Activated CD4-positive, alpha-beta T cell treated with anti-CD3 and anti-CD28 coated beads, Interleukin-10, Interleukin-2, amounts not matched to agents 100 ng/mL and 50 ng/mL, durations not matched to agents 16 hours and 8 hours (primary cell): ENCODE data around the gene SYT7.
"Not testable (repeated sequence)": the region's sequence is repeated elsewhere in the genome, so short reads cannot be mapped to it uniquely, and the experiment has no call there.

Experiments used
- DNase-seq: peaks from one replicate; pipeline ENCODE4 v3.0.0-alpha.2; 2020

SYT7 gene

DNA sequence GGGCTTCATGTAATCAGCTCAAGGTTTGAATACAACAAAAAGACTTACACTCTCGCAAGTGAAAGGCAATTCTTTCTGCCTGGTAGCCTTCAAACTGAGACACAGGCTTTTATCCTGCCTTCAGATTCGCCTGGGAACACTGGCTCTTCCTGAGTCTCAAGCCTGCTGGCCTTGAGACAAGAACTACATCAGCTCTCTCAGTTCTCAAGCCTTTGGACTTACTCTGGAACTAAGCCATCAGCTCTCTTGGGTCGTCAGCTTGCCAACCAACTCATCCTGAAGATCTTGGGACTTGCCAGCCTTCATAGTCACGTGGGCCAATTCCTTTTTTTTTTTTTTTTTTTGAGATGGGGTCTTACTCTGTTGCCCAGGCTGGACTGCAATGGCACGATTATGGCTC is 108.0 kb downstream of the SYT7 start:
- DNase-seq = no peak

DNA sequence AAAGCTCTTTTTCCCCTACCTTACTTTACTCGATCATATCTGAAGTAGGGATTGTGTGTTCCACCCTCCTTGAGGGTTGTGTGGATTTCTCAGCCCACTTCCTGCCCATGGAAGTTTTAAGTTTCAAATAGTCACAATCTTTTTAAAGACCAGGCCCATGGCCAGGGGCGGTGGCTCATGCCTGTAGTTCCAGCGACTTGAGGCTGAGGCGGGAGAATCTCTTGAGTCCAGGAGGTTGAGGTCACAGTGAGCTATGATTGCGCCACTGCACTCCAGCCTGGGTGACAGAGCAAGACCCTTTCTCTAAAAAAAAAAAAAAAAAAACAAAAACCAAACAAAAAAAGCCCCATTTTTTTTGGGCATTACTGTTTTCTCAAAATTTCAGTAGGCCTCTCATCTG is 108.6 kb downstream of the SYT7 start:
- DNase-seq = no peak

DNA sequence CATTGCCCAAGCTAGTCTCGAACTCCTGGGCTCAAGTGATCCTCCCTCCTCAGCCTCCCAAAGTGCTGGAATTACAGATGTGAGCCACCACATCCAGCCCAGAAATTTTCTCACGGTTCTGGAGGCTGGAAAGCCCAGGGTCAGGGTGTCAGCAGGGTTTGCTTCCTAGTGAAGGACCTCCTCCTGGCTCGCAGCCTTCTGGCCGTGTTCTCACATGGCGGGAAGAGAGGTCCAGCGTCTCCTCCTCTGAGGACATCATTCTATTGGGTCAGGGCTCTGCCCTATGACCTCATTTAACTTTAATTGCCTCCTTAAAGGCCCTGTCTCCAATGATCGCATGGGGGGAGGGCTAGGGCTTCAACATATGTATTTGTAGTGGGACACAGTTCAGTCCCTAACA is 112.9 kb downstream of the SYT7 start:
- DNase-seq = no peak

DNA sequence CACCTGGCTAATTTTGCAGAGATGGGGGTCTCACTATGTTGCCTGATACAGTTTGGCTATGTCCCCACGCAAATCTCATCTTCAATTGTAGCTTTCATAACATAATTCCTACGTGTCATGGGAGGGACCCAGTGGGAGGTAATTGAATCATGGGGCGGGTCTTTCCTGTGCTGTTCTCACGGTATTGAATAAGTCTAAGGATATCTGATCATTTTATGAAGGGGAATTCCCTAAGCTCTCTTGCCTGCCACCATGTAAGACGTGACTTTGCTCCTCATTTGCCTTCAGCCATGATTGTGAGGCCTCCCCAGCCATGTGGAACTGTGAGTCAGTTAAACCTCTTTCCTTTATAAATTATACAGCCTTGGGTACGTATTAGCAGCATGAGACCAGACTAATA is 113.3 kb downstream of the SYT7 start:
- DNase-seq = not testable (repeated sequence)
